ENCODE measurements around the gene DHX32. TPM values are rescaled to one million over a fixed set of nuclear protein-coding genes. Genes with fewer than 3 reads are reported as not detected.
"Not testable (repeated sequence)": the region's sequence is repeated elsewhere in the genome, so short reads cannot be mapped to it uniquely, and the experiment has no call there.

The DHX32 gene
- total and polyA plus RNA-seq, 2 donors (not counting 1 experiment from before 2014, with no cell fraction given), result 5.2 to 12.4 TPM

- no peak overlapping the region for H2AFZ ChIP-seq (ENCODE audit: insufficient read depth, low read depth, low read length, poor library complexity, severe bottlenecking)
- no peaks in the 10 kb centered on the region for H3K27me3 ChIP-seq (replicated peaks in 1 of 4; ENCODE audit: control extremely low read depth in 1 of 4, control insufficient read depth in 3 of 4, insufficient read depth in 4 of 4, low read length in 3 of 4)
- ATAC-seq (ENCODE audit: low read depth) (no peak), DNase-seq (no peak)
- no peaks in the 10 kb centered on the region for H4K20me1 ChIP-seq (ENCODE audit: control insufficient read depth, insufficient read depth, low read length, poor library complexity, severe bottlenecking)
- Mint-ChIP-seq H3K4me3 (no peak overlapping the region), H3K27me3 (peaks cover 10% of the 10 kb centered on the region), H3K27ac (no peak overlapping the region), H3K9me3 (ENCODE audit: insufficient read depth) (peaks cover under 1% of the 10 kb centered on the region), H3K4me1 (no peaks in the 10 kb centered on the region)
- intact Hi-C loops (cut with micrococcal nuclease), result no loop called here
- POLR2A ChIA-PET, result no interaction called here
- H3K79me2 ChIP-seq (ENCODE audit: control insufficient read depth, insufficient read depth, low read length), result no peaks in the 10 kb centered on the region
- H3K27ac ChIP-seq (ENCODE audit: low read length in 2 of 2), result no peak overlapping the region
- H3K4me1 ChIP-seq (ENCODE audit: control insufficient read depth in 2 of 2, insufficient read depth in 2 of 2, low read length in 2 of 2), result no peaks in the 10 kb centered on the region
- no peak overlapping the region for H3K9ac ChIP-seq (ENCODE audit: low read length)
- no peaks in the 10 kb centered on the region for H3K36me3 ChIP-seq (replicated peaks in 1 of 2; ENCODE audit: control extremely low read depth in 1 of 2, control insufficient read depth in 1 of 2, extremely low read depth in 1 of 2, insufficient read depth in 2 of 2, low read length in 1 of 2)
- no peak overlapping the region for H3K4me2 ChIP-seq (replicated peaks; ENCODE audit: low read depth, low read length, poor library complexity, severe bottlenecking)
- no peak overlapping the region for H3K4me3 ChIP-seq (ENCODE audit: control extremely low read depth in 1 of 5, extremely low read depth in 1 of 5, insufficient read depth in 1 of 5, low read depth in 2 of 5, low read length in 4 of 5)
- TF ChIP-seq CTCF (IDR thresholded peaks at IDR 0.05) (no peak), EZH2 (IDR thresholded peaks at IDR 0.05; ENCODE audit: borderline replicate concordance, insufficient read depth, low read depth, low read length, poor library complexity, severe bottlenecking) (no peak)
- WGBS (ENCODE audit: insufficient coverage), result 63% methylated on average over 3 of the region's 5 CpGs
- H3K9me3 ChIP-seq (ENCODE audit: control extremely low read depth in 1 of 3, control insufficient read depth in 2 of 3, insufficient read depth in 1 of 3, low read length in 2 of 3), result no peaks in the 10 kb centered on the region
- CTCF ChIA-PET, result no interaction called here
Measured at GRCh38 chr10:125926247-125926646, 45.2 kb upstream of the DHX32 start.

DNA sequence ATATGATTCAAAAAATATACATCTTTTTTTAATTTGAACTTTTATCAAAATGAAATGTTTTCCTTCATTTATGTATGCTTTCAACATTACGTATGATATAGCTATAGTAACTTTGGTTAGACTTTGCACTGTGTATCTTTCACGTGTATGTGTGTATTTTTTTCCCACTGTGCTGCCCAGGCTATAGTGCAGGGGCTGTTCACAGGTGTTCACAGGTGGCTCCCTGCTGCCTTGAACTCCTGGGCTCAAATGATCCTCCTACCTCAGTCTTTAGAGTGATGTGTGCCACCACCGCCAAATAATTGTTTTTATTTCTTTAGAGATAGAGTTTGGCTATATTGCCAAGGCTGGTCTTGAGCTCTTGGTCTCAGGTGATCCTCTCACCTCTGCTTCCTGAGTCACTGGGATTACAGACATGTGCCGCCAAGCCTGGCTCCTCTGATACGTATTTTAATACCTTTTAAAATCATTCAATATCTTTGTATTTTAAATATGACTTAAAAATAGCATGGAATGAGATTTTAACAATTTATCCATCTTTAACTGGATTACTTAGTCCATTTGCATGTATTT is 44.3 kb upstream of the DHX32 start:
- no peaks in the 10 kb centered on the region for H3K9me3 Mint-ChIP-seq (ENCODE audit: insufficient read depth)
- no peaks in the 10 kb centered on the region for H3K4me1 Mint-ChIP-seq
- ChIA-PET POLR2A (no interaction called here), CTCF (no interaction called here)
- 57% methylated on average over 1 of the region's 5 CpGs for WGBS (ENCODE audit: insufficient coverage)
- no peak overlapping the region for H3K4me2 ChIP-seq (replicated peaks; ENCODE audit: low read depth, low read length, poor library complexity, severe bottlenecking)
- ATAC-seq (ENCODE audit: low read depth) (no peak), DNase-seq (no peak)
- H3K27me3 Mint-ChIP-seq, result peaks cover 3% of the 10 kb centered on the region
- H4K20me1 ChIP-seq (ENCODE audit: control insufficient read depth, insufficient read depth, low read length, poor library complexity, severe bottlenecking), result no peaks in the 10 kb centered on the region
- no peak overlapping the region for H3K4me3 ChIP-seq (ENCODE audit: control extremely low read depth in 1 of 5, extremely low read depth in 1 of 5, insufficient read depth in 1 of 5, low read depth in 2 of 5, low read length in 4 of 5)
- no peak overlapping the region for H3K27ac ChIP-seq (ENCODE audit: low read length in 2 of 2)
- H3K4me3 Mint-ChIP-seq, result no peak overlapping the region
- no peaks in the 10 kb centered on the region for H3K9me3 ChIP-seq (ENCODE audit: control extremely low read depth in 1 of 3, control insufficient read depth in 2 of 3, insufficient read depth in 1 of 3, low read length in 2 of 3)
- H3K9ac ChIP-seq (ENCODE audit: low read length), result no peak overlapping the region
- intact Hi-C loops (cut with micrococcal nuclease), result no loop called here
- no peak overlapping the region for H2AFZ ChIP-seq (ENCODE audit: insufficient read depth, low read depth, low read length, poor library complexity, severe bottlenecking)
- no peaks in the 10 kb centered on the region for H3K4me1 ChIP-seq (ENCODE audit: control insufficient read depth in 2 of 2, insufficient read depth in 2 of 2, low read length in 2 of 2)
- no peaks in the 10 kb centered on the region for H3K79me2 ChIP-seq (ENCODE audit: control insufficient read depth, insufficient read depth, low read length)
- TF ChIP-seq EZH2 (IDR thresholded peaks at IDR 0.05; ENCODE audit: borderline replicate concordance, insufficient read depth, low read depth, low read length, poor library complexity, severe bottlenecking) (no peak), CTCF (IDR thresholded peaks at IDR 0.05) (no peak)
- no peaks in the 10 kb centered on the region for H3K36me3 ChIP-seq (replicated peaks in 1 of 2; ENCODE audit: control extremely low read depth in 1 of 2, control insufficient read depth in 1 of 2, extremely low read depth in 1 of 2, insufficient read depth in 2 of 2, low read length in 1 of 2)
- no peak overlapping the region for H3K27ac Mint-ChIP-seq
- no peaks in the 10 kb centered on the region for H3K27me3 ChIP-seq (replicated peaks in 1 of 4; ENCODE audit: control extremely low read depth in 1 of 4, control insufficient read depth in 3 of 4, insufficient read depth in 4 of 4, low read length in 3 of 4)

GRCh38 chr10:125921643-125922306 is 40.7 kb upstream of the DHX32 start:
- H3K4me1 ChIP-seq (ENCODE audit: control insufficient read depth in 2 of 2, insufficient read depth in 2 of 2, low read length in 2 of 2); intact Hi-C loops (cut with micrococcal nuclease); H3K27me3 ChIP-seq (replicated peaks in 1 of 4; ENCODE audit: control extremely low read depth in 1 of 4, control insufficient read depth in 3 of 4, insufficient read depth in 4 of 4, low read length in 3 of 4); H3K27ac Mint-ChIP-seq; DNase-seq; H3K79me2 ChIP-seq (ENCODE audit: control insufficient read depth, insufficient read depth, low read length); CTCF ChIA-PET; H3K27ac ChIP-seq (ENCODE audit: low read length in 2 of 2); H3K9ac ChIP-seq (ENCODE audit: low read length); ATAC-seq (ENCODE audit: low read depth); H4K20me1 ChIP-seq (ENCODE audit: control insufficient read depth, insufficient read depth, low read length, poor library complexity, severe bottlenecking); H3K4me3 Mint-ChIP-seq; H3K27me3 Mint-ChIP-seq; POLR2A ChIA-PET; H3K9me3 ChIP-seq (ENCODE audit: control extremely low read depth in 1 of 3, control insufficient read depth in 2 of 3, insufficient read depth in 1 of 3, low read length in 2 of 3); H3K4me2 ChIP-seq (replicated peaks; ENCODE audit: low read depth, low read length, poor library complexity, severe bottlenecking); H3K4me1 Mint-ChIP-seq; H3K4me3 ChIP-seq (ENCODE audit: control extremely low read depth in 1 of 5, extremely low read depth in 1 of 5, insufficient read depth in 1 of 5, low read depth in 2 of 5, low read length in 4 of 5); H3K9me3 Mint-ChIP-seq (ENCODE audit: insufficient read depth); H2AFZ ChIP-seq (ENCODE audit: insufficient read depth, low read depth, low read length, poor library complexity, severe bottlenecking); H3K36me3 ChIP-seq (replicated peaks in 1 of 2; ENCODE audit: control extremely low read depth in 1 of 2, control insufficient read depth in 1 of 2, extremely low read depth in 1 of 2, insufficient read depth in 2 of 2, low read length in 1 of 2): not testable (repeated sequence)
- WGBS (ENCODE audit: insufficient coverage), result no CpG with 5 or more reads among the region's 2 CpGs
